Measurements from ENCODE around the gene GPX6.
"Not testable (repeated sequence)": the region's sequence is repeated elsewhere in the genome, so short reads cannot be mapped to it uniquely, and the experiment has no call there.

Gene GPX6

GRCh38 chr6:28525496-28526039, 10.0 kb upstream of the GPX6 start, which contains the start of gene GPX5:
Gene GPX5, plus strand, starts transcription at chr6:28525881. Its CDS starts 133 bp downstream, at chr6:28526014.
- DNase-seq (ENCODE audit: low read depth in 2 of 2): no peak

- DNase-seq (ENCODE audit: low read depth in 2 of 2): peak in 1 of 2 donors; percentile 9
Observed at GRCh38 chr6:28523241-28523622, 7.6 kb upstream of the GPX6 start.

- DNase-seq (ENCODE audit: low read depth in 2 of 2): no peak
Observed at GRCh38 chr6:28522594-28523240, 7.1 kb upstream of the GPX6 start.

- DNase-seq (ENCODE audit: low read depth in 2 of 2): no peak
Observed at GRCh38 chr6:28517964-28518363, 2.4 kb upstream of the GPX6 start.

GRCh38 chr6:28512387-28512786, 3.2 kb downstream of the GPX6 start:
- DNase-seq (ENCODE audit: low read depth in 2 of 2): not testable (repeated sequence)

GRCh38 chr6:28511628-28512300, 3.8 kb downstream of the GPX6 start:
- no peak for DNase-seq (ENCODE audit: low read depth in 2 of 2)

GRCh38 chr6:28506807-28507475, 8.7 kb downstream of the GPX6 start:
- DNase-seq (ENCODE audit: low read depth in 2 of 2): no peak

GRCh38 chr6:28505733-28506132, 9.9 kb downstream of the GPX6 start:
- DNase-seq (ENCODE audit: low read depth in 2 of 2): no peak

- not testable (repeated sequence) for DNase-seq (ENCODE audit: low read depth in 2 of 2)
Observed at GRCh38 chr6:28502709-28503305, 12.8 kb downstream of the GPX6 start.

GRCh38 chr6:28502136-28502535, 13.5 kb downstream of the GPX6 start:
- not testable (repeated sequence) for DNase-seq (ENCODE audit: low read depth in 2 of 2)

- no peak for DNase-seq (ENCODE audit: low read depth in 2 of 2)
Observed at GRCh38 chr6:28501259-28501658, 14.3 kb downstream of the GPX6 start.

GRCh38 chr6:28497893-28498292, 17.7 kb downstream of the GPX6 start:
- no peak for DNase-seq (ENCODE audit: low read depth in 2 of 2)

GRCh38 chr6:28497306-28497705, 18.3 kb downstream of the GPX6 start:
- no peak for DNase-seq (ENCODE audit: low read depth in 2 of 2)

GRCh38 chr6:28496099-28496779, 19.4 kb downstream of the GPX6 start:
- no peak for DNase-seq (ENCODE audit: low read depth in 2 of 2)

GRCh38 chr6:28491984-28492317, 23.6 kb downstream of the GPX6 start:
- DNase-seq (ENCODE audit: low read depth in 2 of 2): no peak

GRCh38 chr6:28490205-28490890, 25.2 kb downstream of the GPX6 start:
- no peak for DNase-seq (ENCODE audit: low read depth in 2 of 2)

- peak in 1 of 2 donors; percentile 5 for DNase-seq (ENCODE audit: low read depth in 2 of 2)
Observed at GRCh38 chr6:28489366-28490204, 26.0 kb downstream of the GPX6 start.

- DNase-seq (ENCODE audit: low read depth in 2 of 2): no peak
Observed at GRCh38 chr6:28488916-28489365, 26.7 kb downstream of the GPX6 start.

- DNase-seq (ENCODE audit: low read depth in 2 of 2): no peak
Observed at GRCh38 chr6:28486988-28487742, 28.4 kb downstream of the GPX6 start.

Measured in activated CD8-positive, alpha-beta memory T cell treated with anti-CD3 and anti-CD28 coated beads for 4 hours (primary cell).